ENCODE measurements around the gene MDM2.

Gene MDM2

DNA sequence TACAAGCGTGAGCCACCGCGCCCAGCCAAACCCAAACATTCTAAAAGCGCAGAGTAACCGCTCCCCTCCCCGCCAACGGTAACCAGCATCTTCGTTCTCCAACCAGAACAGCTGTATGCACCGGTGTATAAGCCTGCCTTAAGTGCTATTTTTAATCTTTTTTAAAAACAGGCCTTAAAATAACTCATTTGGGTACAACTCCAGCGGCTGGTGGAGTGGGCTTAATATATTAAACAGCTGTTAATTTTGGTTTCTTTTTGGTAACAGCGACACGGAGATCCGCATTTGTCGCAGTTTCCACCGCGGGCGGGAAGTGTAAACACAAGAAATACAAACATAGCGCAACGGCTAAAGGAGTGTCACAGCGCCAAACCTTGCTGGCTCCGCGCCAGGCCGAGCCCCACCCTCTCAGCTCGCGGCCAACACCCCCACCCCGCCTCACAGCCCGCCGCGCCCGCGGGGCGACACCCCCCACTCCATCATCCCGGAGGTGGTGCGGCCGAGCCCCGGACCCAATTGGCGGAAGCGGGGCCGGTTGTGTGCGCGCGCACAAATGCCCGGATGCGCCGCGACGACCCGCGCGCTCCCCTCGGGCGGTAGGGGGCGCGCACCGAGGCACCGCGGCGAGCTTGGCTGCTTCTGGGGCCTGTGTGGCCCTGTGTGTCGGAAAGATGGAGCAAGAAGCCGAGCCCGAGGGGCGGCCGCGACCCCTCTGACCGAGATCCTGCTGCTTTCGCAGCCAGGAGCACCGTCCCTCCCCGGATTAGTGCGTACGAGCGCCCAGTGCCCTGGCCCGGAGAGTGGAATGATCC, at the start of gene MDM2:
Gene MDM2 (plus strand): TSS at position 602 of the 812 bp plus-strand sequence. CDS start 301 bp downstream, outside the sequence.
- DNase-seq (ENCODE audit: low read depth): peak; percentile 95

DNA sequence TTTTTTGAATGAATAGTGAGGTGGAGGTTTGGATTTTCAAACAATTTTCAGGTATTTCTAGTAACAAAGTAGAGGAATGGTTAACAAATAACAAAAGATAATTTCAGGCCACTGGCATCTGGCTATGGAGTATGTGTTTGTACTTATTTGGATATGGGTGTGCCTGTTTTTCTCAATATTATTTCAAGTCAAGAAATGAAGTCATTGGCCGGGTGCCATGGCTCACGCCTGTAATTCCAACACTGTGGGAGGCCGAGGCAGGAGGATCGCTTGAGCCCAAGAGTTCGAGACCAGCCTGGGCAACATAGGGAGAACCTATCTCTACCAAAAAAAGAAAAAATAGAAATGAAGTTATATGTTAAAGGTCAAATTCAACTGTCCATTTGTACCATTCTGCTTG, 48.1 kb upstream of the MDM2 start:
- DNase-seq (ENCODE audit: low read depth): no peak

DNA sequence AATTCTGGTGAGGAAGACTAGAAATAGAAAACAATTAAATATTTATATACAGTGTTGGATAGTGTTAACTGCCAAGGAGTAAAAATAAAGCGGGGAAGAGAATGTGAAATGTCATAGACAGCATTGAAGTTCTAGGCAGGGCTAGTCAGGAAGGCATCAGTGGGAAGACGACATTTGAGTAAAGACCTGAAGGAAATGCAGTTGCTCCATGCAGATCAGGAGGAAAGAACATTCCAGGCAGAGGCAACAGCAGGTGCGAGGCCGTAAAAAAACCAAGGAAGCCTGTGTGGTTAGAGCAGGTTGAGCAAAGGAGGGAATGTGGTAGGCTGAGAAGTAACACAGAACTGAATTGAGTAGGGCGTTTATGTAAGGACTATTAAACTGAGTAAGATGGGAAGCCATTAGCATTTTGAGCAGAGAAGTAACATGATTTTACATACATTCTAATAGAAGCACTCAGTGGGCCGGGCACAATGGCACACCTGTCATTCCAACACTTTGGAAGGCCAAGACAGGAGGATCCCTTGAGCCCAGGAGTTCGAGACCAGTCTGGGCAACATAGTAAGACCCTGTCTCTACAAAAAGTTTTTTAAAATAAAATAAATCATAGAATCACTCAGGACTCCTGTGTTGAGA, 47.1 kb upstream of the MDM2 start:
- no peak for DNase-seq (ENCODE audit: low read depth)

DNA sequence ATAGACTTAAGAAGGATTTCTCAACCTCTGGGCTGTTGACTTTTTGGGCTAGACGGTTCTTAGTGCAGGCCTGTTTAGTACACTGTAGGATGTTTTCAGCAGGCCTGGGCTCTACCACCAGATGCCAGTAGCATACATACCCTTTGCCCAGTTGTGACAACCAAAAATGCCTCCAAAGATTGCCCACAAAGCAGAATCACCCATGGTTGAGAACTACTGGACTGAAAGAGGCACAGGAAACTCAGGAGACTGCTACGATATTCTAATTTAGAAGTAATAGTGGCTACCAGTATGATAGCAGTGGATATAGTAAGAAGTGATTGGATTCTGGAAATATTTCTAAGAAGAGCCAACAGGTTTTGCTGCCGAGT, 46.5 kb upstream of the MDM2 start:
- DNase-seq (ENCODE audit: low read depth): no peak

GRCh38 chr12:68761901-68762630, 45.9 kb upstream of the MDM2 start:
- no peak for DNase-seq (ENCODE audit: low read depth)

- DNase-seq (ENCODE audit: low read depth): no peak
Observed at GRCh38 chr12:68762691-68763090, 45.3 kb upstream of the MDM2 start.

DNA sequence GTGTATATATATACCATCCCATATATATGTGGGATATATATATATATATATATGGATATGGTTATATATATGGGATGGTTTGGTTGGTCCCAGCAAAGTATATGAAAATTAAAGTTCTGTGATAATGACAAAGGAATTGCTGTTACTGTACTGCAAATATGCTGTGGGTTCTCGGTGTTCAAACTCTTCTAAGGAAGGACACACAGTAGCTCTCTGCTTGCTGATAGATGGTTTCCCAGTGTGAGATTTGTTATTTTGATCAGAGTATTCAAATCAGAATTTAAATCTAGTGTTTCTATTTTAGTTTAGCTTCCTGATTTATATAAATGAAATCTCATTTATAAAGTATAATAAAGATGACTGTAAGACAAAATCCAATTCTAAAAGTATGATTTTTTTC, 42.3 kb upstream of the MDM2 start:
- no peak for DNase-seq (ENCODE audit: low read depth)

DNA sequence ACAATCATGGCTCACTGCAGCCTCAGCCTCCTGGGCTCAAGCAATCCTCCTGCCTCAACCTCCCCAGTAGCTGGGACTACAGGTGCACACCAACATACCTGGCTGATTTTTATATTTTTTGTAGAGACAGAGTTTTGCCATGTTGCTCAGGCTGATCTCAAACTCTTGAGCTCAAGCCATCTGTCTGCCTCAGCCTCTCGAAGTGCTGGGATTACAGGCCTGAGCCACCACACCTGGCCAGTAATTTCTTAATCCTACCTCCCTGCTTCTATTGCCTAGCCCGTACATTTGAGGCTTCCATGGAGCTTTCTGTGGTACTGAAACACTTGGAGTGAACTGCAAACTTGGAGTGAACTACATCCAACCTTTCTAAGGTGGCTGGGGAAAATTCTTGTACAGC, 41.3 kb upstream of the MDM2 start:
- DNase-seq (ENCODE audit: low read depth): no peak

DNA sequence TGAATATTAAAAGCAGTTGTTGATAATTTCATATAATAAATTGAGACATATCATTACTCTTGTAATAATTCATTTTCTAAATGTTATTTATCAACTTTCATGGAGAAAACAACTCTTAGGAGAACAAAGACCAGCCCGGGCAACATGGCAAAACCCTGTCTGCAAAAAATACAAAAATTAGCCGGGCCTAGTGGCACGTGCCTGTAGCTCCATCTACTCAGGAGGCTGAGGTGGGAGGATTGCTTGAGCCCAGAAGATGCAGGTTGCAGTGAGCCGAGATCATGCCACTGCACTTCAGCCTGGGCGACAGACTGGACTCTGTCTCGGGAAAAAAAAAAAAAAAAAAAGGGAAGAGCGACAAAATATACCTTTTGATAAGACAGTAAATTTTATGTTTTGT, 40.8 kb upstream of the MDM2 start:
- no peak for DNase-seq (ENCODE audit: low read depth)

DNA sequence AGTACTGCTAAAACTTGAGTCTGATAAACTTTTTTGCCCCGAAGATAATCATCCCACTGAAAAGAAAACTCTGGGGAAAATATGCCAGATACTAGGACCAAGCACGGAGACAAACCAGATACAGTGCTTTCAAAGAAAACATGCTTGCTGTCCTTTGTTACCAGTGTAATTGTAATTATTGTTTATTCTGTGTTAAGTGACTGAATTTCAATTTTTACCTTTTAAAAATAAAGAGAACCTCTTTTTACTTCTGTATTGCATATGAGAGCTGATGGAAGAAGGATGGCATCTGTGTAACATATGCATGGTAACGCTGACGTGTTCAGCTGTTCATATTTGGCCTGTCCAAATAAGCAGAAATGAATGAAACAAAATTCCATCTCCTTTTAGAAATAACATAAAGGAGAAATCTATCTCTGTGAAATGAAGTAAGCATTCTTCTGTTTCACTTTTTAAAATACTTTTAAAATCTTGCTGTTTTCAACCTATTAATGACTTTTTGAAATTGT, 39.5 kb upstream of the MDM2 start:
- no peak for DNase-seq (ENCODE audit: low read depth)

DNA sequence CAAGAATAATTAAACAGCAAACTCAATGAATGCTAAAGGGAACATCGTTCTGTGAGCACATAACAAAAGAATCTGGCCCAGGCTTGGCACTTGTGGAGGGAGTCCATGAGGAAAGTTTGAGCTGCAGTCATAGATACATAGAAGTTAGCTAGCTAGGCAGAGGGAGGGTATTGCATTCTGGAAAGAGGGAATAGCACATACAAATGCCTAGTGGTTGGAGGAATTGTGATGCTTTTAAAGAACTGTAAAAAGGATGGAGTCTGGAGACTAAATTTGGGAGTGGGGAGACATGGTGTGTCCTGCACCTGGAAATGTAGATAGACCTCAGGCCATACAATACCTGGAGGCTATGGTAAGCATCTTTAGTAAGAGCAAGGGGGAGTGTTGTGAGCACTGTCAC, 38.0 kb upstream of the MDM2 start:
- DNase-seq (ENCODE audit: low read depth): no peak

DNA sequence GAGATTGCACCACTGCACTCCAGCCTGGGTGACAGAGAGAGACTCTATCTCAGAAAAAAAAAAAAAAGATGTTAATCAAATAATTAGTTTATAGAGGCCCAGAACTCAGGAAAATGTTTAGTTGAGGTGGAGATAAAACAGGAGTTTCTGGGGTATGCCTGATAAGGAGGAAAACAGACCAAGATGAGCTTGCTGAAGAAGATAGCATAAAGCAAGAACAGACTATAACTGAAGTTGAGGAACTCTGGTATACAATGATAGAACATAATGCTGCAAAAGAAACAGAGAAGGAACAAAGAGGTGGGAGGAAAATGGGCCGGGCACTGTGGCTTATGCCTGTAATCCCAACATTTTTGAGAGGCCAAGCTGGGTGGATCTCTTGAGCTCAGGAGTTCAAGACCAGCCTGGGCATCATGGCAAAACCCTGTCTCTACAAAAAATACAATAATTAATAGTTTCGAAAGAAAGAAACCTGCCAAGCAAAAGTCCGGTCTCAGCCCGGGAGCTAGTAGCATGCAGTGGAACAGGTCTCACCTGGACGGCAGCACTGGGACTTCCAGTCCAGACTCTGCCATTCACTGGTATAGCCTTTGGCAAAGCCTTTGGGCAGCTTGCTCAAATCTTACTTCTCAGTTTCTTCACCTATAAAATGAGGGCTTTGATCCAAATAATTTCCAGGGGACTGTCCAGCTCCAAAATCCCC, 36.6 kb upstream of the MDM2 start:
- DNase-seq (ENCODE audit: low read depth): no peak

GRCh38 chr12:68772714-68773113, 35.3 kb upstream of the MDM2 start:
- DNase-seq (ENCODE audit: low read depth): no peak

- DNase-seq (ENCODE audit: low read depth): no peak
Observed at GRCh38 chr12:68773582-68773981, 34.4 kb upstream of the MDM2 start.

- DNase-seq (ENCODE audit: low read depth): no peak
Observed at GRCh38 chr12:68775121-68775630, 32.8 kb upstream of the MDM2 start.

DNA sequence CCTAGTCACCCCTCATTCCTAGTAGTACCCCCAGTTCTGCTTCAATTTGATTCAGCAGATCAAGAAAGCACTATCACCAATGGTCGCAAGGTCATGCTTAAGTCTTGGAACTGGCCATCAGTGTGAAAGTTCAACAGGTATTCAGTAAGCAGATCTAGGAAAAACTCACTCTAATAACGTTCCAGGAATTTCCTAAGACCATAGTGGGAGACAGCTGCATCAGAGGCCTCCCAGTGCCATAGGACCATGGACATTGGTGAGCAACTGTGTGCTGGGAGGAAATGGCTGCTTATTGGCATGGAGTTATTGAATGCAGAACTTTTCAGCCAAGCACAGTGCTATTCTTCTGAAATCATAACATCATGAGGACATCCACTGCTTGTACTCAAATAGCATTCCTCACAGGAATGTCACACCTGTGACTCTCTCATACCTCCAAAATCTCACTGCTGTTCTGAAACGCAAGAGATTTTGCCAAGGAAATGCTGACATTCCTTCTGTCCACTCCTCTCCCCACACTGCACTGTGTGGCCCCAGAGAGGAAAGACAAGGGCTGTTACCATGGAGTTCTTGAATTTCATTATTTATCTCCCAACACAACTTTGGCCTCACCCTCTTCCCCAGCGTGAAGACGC, 30.9 kb upstream of the MDM2 start:
- no peak for DNase-seq (ENCODE audit: low read depth)

DNA sequence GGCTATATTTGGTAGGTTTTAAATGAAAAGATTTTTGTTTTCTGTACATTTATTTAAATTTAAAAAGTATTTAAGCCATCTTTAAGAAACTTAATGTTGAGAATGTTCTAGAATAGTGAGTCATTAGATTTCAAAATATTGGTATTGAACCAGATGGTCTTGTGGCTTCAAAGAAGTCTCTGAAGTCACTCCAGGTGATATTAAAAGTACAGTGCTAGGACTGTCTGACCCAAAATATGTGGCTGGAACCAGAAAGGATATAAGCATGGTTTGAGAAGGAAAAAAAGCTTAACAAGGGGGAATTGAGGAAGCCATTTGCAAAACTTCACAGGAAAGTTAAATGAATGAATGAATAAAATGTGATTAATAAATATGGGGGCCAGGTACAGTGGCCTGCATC, 28.7 kb upstream of the MDM2 start:
- DNase-seq (ENCODE audit: low read depth): no peak

GRCh38 chr12:68780731-68781130, 27.2 kb upstream of the MDM2 start:
- no peak for DNase-seq (ENCODE audit: low read depth)

GRCh38 chr12:68781728-68782127, 26.2 kb upstream of the MDM2 start:
- no peak for DNase-seq (ENCODE audit: low read depth)

GRCh38 chr12:68784015-68784414, 24.0 kb upstream of the MDM2 start:
- no peak for DNase-seq (ENCODE audit: low read depth)

DNA sequence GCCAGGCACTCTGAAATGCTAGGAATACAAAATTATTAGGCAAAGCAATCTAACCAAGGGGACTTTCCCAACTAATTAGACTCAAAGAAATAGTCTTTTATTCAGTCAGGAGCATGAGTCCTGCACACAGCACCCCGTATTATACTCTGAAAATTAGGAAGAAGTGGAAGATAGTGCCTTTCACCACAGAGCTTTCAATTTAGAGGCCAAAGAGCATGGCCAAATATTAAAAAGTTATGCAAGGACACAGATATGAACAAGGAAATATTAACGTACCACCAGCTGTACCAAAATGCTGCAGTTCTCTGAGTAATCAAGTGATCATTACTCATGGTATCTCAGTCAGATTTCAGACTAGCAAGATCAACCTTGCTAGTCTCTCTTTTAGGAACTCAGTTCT, 22.6 kb upstream of the MDM2 start:
- peak; percentile 34 for DNase-seq (ENCODE audit: low read depth)

DNA sequence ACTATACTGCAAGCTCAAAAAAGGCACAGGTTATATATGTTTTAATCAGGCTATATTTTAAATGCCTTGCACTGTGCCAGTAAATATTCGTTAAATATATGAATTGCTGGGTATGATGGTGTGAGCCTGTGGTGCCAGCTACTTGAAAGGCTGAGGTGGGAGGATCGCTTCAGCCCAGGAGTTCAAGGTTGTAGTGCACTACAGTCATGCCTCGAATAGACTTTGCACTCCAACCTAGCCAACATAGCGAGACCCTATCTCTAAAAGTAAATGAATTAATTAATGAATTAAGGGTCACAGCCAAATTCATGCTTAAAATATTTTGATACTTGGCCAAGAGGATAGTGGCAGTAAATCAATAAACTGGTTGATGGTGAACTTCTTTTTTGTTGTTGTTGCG, 22.2 kb upstream of the MDM2 start:
- no peak for DNase-seq (ENCODE audit: low read depth)

All from fibroblast of gingiva (primary cell).